GM19035 (cell line): Measurements from ENCODE around the gene TRPM3.

Experiments
- ATAC-seq: cut with Tn5 transposase; IDR thresholded peaks from one replicate; pipeline ENCODE4 v1.9.1; 2021; ENCODE audit not compliant: unreplicated experiment

Gene TRPM3

GRCh38 chr9:70625078-70625477 is 496.3 kb downstream of the TRPM3 start:
- ATAC-seq = peak; percentile 61

GRCh38 chr9:70618784-70619183 is 502.6 kb downstream of the TRPM3 start:
- no peak for ATAC-seq

GRCh38 chr9:70617033-70617828 is 504.2 kb downstream of the TRPM3 start:
- ATAC-seq = no peak

GRCh38 chr9:70616228-70616990 is 505.0 kb downstream of the TRPM3 start:
- ATAC-seq = no peak

- ATAC-seq = no peak
Observed at GRCh38 chr9:70615464-70616138, 505.8 kb downstream of the TRPM3 start.

- no peak for ATAC-seq
Observed at GRCh38 chr9:70614786-70615463, 506.5 kb downstream of the TRPM3 start.

GRCh38 chr9:70613024-70613768 is 508.2 kb downstream of the TRPM3 start:
- ATAC-seq = no peak

GRCh38 chr9:70610287-70610644 is 511.2 kb downstream of the TRPM3 start:
- no peak for ATAC-seq

- no peak for ATAC-seq
Observed at GRCh38 chr9:70609542-70610286, 511.7 kb downstream of the TRPM3 start.

- no peak for ATAC-seq
Observed at GRCh38 chr9:70609011-70609410, 512.4 kb downstream of the TRPM3 start.

GRCh38 chr9:70607926-70608325 is 513.5 kb downstream of the TRPM3 start:
- no peak for ATAC-seq

GRCh38 chr9:70607329-70607728 is 514.1 kb downstream of the TRPM3 start:
- ATAC-seq = no peak

- no peak for ATAC-seq
Observed at GRCh38 chr9:70603020-70603411, 518.4 kb downstream of the TRPM3 start.

- peak; percentile 75 for ATAC-seq
Observed at GRCh38 chr9:70602321-70603019, 519.0 kb downstream of the TRPM3 start.

- ATAC-seq = no peak
Observed at GRCh38 chr9:70601000-70601951, 520.1 kb downstream of the TRPM3 start.

- no peak for ATAC-seq
Observed at GRCh38 chr9:70600506-70600905, 520.9 kb downstream of the TRPM3 start.

- no peak for ATAC-seq
Observed at GRCh38 chr9:70597886-70598285, 523.5 kb downstream of the TRPM3 start.

- ATAC-seq = no peak
Observed at GRCh38 chr9:70595211-70595610, 526.2 kb downstream of the TRPM3 start.
